Spleen (tissue), 7 donors: ENCODE data around the gene BTRC.

Experiments
- POLR2A ChIP-seq, 3 donors: fragments of 450-650 bp; IDR thresholded peaks; one replicate each; pipeline ENCODE4 v1.5.1; 2017; ENCODE audit warnings: antibody characterized with exemption in 3 of 3, mild to moderate bottlenecking in 1 of 3
- TF ChIP-seq, protein P1 (sequence below), 11 experiments: fragments of 200-600 bp in 7 of 11; fragments of 450-650 bp in 4 of 11; sonication (generic) in 4 of 11; IDR thresholded peaks in 8 of 11; conservative IDR thresholded peaks in 3 of 11; 1 replicate in 7 of 11; 2 replicates in 4 of 11; pipeline versions ENCODE4 v1.4.0 to v1.8.0; 2016 to 2021; ENCODE audit warnings: antibody characterized with exemption in 11 of 11, inconsistent platforms in 4 of 11, mild to moderate bottlenecking in 1 of 11
- donor health status: DM: no; HTN: no; CAD: no; lungs with moderate emphysema.
- donor health status: DM: no; HTN: no; CAD: no.
- donor health status: DM: no; HTN: no; CAD: no.

DNA sequence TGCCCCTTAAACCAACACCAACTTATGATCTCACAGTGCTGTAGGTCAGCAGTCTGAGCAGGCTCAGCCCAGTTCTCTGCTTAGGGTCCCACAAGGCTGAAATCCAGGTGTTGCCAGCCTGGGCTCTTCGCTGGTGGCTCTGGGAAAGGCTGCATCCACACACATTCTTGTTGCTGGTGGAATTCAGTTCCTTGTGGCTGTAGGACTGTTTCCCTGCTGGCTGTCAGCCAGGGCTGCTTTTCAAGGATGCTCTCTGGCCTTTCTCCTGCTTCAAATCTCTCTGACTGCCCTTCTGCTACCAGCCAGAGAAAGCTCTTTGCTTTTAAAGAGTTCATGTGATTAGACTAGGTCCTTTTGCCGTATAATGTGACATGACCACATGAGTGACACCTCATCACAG lies 218.8 kb downstream of the BTRC start:
- TF ChIP-seq, protein P1, sequence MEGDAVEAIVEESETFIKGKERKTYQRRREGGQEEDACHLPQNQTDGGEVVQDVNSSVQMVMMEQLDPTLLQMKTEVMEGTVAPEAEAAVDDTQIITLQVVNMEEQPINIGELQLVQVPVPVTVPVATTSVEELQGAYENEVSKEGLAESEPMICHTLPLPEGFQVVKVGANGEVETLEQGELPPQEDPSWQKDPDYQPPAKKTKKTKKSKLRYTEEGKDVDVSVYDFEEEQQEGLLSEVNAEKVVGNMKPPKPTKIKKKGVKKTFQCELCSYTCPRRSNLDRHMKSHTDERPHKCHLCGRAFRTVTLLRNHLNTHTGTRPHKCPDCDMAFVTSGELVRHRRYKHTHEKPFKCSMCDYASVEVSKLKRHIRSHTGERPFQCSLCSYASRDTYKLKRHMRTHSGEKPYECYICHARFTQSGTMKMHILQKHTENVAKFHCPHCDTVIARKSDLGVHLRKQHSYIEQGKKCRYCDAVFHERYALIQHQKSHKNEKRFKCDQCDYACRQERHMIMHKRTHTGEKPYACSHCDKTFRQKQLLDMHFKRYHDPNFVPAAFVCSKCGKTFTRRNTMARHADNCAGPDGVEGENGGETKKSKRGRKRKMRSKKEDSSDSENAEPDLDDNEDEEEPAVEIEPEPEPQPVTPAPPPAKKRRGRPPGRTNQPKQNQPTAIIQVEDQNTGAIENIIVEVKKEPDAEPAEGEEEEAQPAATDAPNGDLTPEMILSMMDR (IDR thresholded peaks at IDR 0.05 in 8 of 11, conservative IDR thresholded peaks at IDR 0.05 in 3 of 11): no peak
- no peak for TF ChIP-seq POLR2A (IDR thresholded peaks at IDR 0.05)
